Astrocyte (in vitro differentiated cells and primary cell): ENCODE results near the gene OR52E1. TPM values are rescaled to one million over a fixed set of nuclear protein-coding genes. Genes with fewer than 3 reads are reported as not detected.

Source experiments
- DNase-seq: peaks from one replicate; pipeline ENCODE4 v3.0.0-alpha.2; 2010; ENCODE audit warnings: low read depth
- FAIRE-seq: peaks from 2 replicates; lab custom pipeline; 2011; peaks lifted over from hg19 to GRCh38; lab: Jason Lieb, UNC
- H2AFZ ChIP-seq: 2 replicates; pipeline ENCODE4 v1.6.0; 2012; ENCODE audit warnings: low read depth, low read length, inconsistent platforms
- H3K27ac ChIP-seq: 2 replicates; pipeline ENCODE4 v1.5.1; 2011; ENCODE audit warnings: low read depth, low read length, inconsistent platforms
- H3K27me3 ChIP-seq: 2 replicates; pipeline ENCODE4 v1.6.0; 2011; ENCODE audit warnings: low read length, inconsistent platforms; ENCODE audit not compliant: insufficient read depth
- H3K36me3 ChIP-seq: 2 replicates; pipeline ENCODE4 v1.5.1; 2011; ENCODE audit warnings: low read length, inconsistent platforms; ENCODE audit not compliant: insufficient read depth
- H3K4me1 ChIP-seq: 2 replicates; pipeline ENCODE4 v1.5.1; 2011; ENCODE audit warnings: low read length, inconsistent platforms; ENCODE audit not compliant: insufficient read depth
- H3K4me2 ChIP-seq: 2 replicates; pipeline ENCODE4 v1.6.0; 2012; ENCODE audit warnings: low read length, inconsistent platforms
- H3K4me3 ChIP-seq: 2 replicates; pipeline ENCODE4 v1.5.1; 2011; ENCODE audit warnings: low read depth, mild to moderate bottlenecking, low read length, inconsistent platforms; ENCODE audit not compliant: insufficient read depth
- H3K79me2 ChIP-seq: 2 replicates; pipeline ENCODE4 v1.6.0; 2012; ENCODE audit warnings: mild to moderate bottlenecking, low read length, inconsistent platforms; ENCODE audit not compliant: insufficient read depth
- H3K9ac ChIP-seq: 2 replicates; pipeline ENCODE4 v1.6.0; 2012; ENCODE audit warnings: mild to moderate bottlenecking, low read length, inconsistent platforms
- H3K9me3 ChIP-seq: 2 replicates; pipeline ENCODE4 v1.5.1; 2012; ENCODE audit warnings: low read depth, mild to moderate bottlenecking, low read length, inconsistent platforms; ENCODE audit not compliant: insufficient read depth
- H4K20me1 ChIP-seq: 2 replicates; pipeline ENCODE4 v1.6.0; 2012; ENCODE audit warnings: low read length, inconsistent platforms; ENCODE audit not compliant: insufficient read depth
- H3K27ac Mint-ChIP-seq: one replicate; pipeline ENCODE4 v1.8.0; 2021; ENCODE audit warnings: mild to moderate bottlenecking, mixed read lengths; ENCODE audit not compliant: unreplicated experiment
- H3K27me3 Mint-ChIP-seq: one replicate; pipeline ENCODE4 v1.8.0; 2021; ENCODE audit warnings: low read depth, mixed read lengths; ENCODE audit not compliant: unreplicated experiment
- H3K36me3 Mint-ChIP-seq: one replicate; pipeline ENCODE4 v1.8.0; 2021; ENCODE audit warnings: low read depth, mixed read lengths; ENCODE audit not compliant: unreplicated experiment
- H3K4me1 Mint-ChIP-seq: one replicate; pipeline ENCODE4 v1.8.0; 2021; ENCODE audit warnings: low read depth, mixed read lengths; ENCODE audit not compliant: unreplicated experiment
- H3K4me3 Mint-ChIP-seq: one replicate; pipeline ENCODE4 v1.8.0; 2021; ENCODE audit warnings: mild to moderate bottlenecking, moderate library complexity, mixed read lengths; ENCODE audit not compliant: unreplicated experiment
- H3K9me3 Mint-ChIP-seq: one replicate; pipeline ENCODE4 v1.8.0; 2021; ENCODE audit warnings: mild to moderate bottlenecking, mixed read lengths; ENCODE audit not compliant: unreplicated experiment
- CTCF ChIP-seq: IDR thresholded peaks from 2 replicates; pipeline ENCODE4 v1.5.1; 2011; ENCODE audit warnings: low read depth, mild to moderate bottlenecking, inconsistent platforms, low read length, moderate library complexity; ENCODE audit not compliant: insufficient read depth
- EZH2 ChIP-seq: IDR thresholded peaks from 2 replicates; pipeline ENCODE4 v1.6.1; 2012; ENCODE audit warnings: mild to moderate bottlenecking, low read length, inconsistent platforms; ENCODE audit not compliant: insufficient read depth
- total RNA-seq: library from RNA; stranded (reverse); gene quantifications from 2 replicates; pipeline ENCODE4 v1.2.1, GENCODE V29; 2021

The OR52E1 gene
- total RNA-seq, 1 donor from 2014 or later, result not detected

- Mint-ChIP-seq H3K27me3 (no peaks in the 10 kb centered on the region), H3K27ac (no peak overlapping the region), H3K4me3 (no peak overlapping the region), H3K4me1 (peaks cover 9% of the 10 kb centered on the region), H3K9me3 (no peaks in the 10 kb centered on the region), H3K36me3 (no peaks in the 10 kb centered on the region)
- Histone ChIP-seq H3K36me3 (no peaks in the 10 kb centered on the region), H3K79me2 (no peaks in the 10 kb centered on the region), H3K9ac (no peak overlapping the region), H2AFZ (no peak overlapping the region), H3K4me2 (no peak overlapping the region), H3K27ac (no peak overlapping the region), H3K4me1 (no peaks in the 10 kb centered on the region), H3K27me3 (no peaks in the 10 kb centered on the region), H3K9me3 (no peaks in the 10 kb centered on the region), H3K4me3 (no peak overlapping the region), H4K20me1 (no peaks in the 10 kb centered on the region)
- FAIRE-seq (no peak), DNase-seq (no peak)
- TF ChIP-seq CTCF (no peak), EZH2 (no peak)
These were observed 23.6 kb downstream of the OR52E1 start for GRCh38 chr11:5092821-5093585.

- Mint-ChIP-seq H3K4me1 (no peaks in the 10 kb centered on the region), H3K4me3 (no peak overlapping the region), H3K36me3 (no peaks in the 10 kb centered on the region), H3K9me3 (no peaks in the 10 kb centered on the region), H3K27me3 (no peaks in the 10 kb centered on the region), H3K27ac (no peak overlapping the region)
- no peaks in the 10 kb centered on the region for H3K79me2 ChIP-seq
- no peaks in the 10 kb centered on the region for H3K27me3 ChIP-seq
- FAIRE-seq (no peak), DNase-seq (no peak)
- no peak overlapping the region for H3K4me3 ChIP-seq
- H4K20me1 ChIP-seq, result no peaks in the 10 kb centered on the region
- no peaks in the 10 kb centered on the region for H3K36me3 ChIP-seq
- no peak overlapping the region for H3K4me2 ChIP-seq
- no peak overlapping the region for H3K9ac ChIP-seq
- no peaks in the 10 kb centered on the region for H3K9me3 ChIP-seq
- TF ChIP-seq CTCF (no peak), EZH2 (no peak)
- no peaks in the 10 kb centered on the region for H3K4me1 ChIP-seq
- H3K27ac ChIP-seq, result no peak overlapping the region
- no peak overlapping the region for H2AFZ ChIP-seq
These were observed 26.6 kb downstream of the OR52E1 start for GRCh38 chr11:5096011-5096410.

GRCh38 chr11:5102246-5102645 is 32.9 kb downstream of the OR52E1 start:
- Histone ChIP-seq H3K27ac (no peak overlapping the region), H3K27me3 (no peaks in the 10 kb centered on the region), H3K4me2 (no peak overlapping the region), H3K79me2 (no peaks in the 10 kb centered on the region), H3K9ac (no peak overlapping the region), H3K36me3 (no peaks in the 10 kb centered on the region), H2AFZ (no peak overlapping the region), H4K20me1 (no peaks in the 10 kb centered on the region), H3K4me1 (no peaks in the 10 kb centered on the region), H3K9me3 (no peaks in the 10 kb centered on the region), H3K4me3 (no peak overlapping the region)
- Mint-ChIP-seq H3K9me3 (no peaks in the 10 kb centered on the region), H3K4me1 (peaks cover under 1% of the 10 kb centered on the region), H3K4me3 (no peak overlapping the region), H3K27ac (no peak overlapping the region), H3K27me3 (no peaks in the 10 kb centered on the region), H3K36me3 (no peaks in the 10 kb centered on the region)
- TF ChIP-seq CTCF, result no peak
- TF ChIP-seq EZH2, result no peak
- DNase-seq (no peak), FAIRE-seq (no peak)
